Sigmoid colon (tissue), 4 donors: Measurements from ENCODE around the gene TOM1L2.

Source experiments
- CTCF ChIP-seq, 4 experiments: fragments of 450-650 bp in 3 of 4; fragments of 200-600 bp in 1 of 4; IDR thresholded peaks; one replicate each; pipeline ENCODE4 v1.5.1; 2016 to 2019; ENCODE audit warnings: antibody characterized with exemption in 4 of 4, mild to moderate bottlenecking in 3 of 4, moderate library complexity in 2 of 4
- EP300 ChIP-seq, 4 donors: sonication (generic); formaldehyde crosslinking; IDR thresholded peaks; one replicate each; pipeline ENCODE4 v1.6.1; 2017; ENCODE audit warnings: antibody characterized with exemption in 4 of 4
- POLR2A ChIP-seq, 2 donors: fragments of 450-650 bp; IDR thresholded peaks; one replicate each; pipeline ENCODE4 v1.6.1; 2016; ENCODE audit warnings: antibody characterized with exemption in 2 of 2, mild to moderate bottlenecking in 2 of 2, moderate library complexity in 2 of 2
- POLR2AphosphoS5 ChIP-seq, 4 donors: sonication (generic); formaldehyde crosslinking; IDR thresholded peaks; one replicate each; pipeline ENCODE4 v1.6.1; 2017; ENCODE audit warnings: antibody characterized with exemption in 4 of 4

GRCh38 chr17:17904166-17905035 is 67.8 kb downstream of the TOM1L2 start:
- TF ChIP-seq POLR2AphosphoS5 (IDR thresholded peaks at IDR 0.05), result no peak
- TF ChIP-seq CTCF (IDR thresholded peaks at IDR 0.05), result no peak
- TF ChIP-seq POLR2A (IDR thresholded peaks at IDR 0.05), result no peak
- no peak for TF ChIP-seq EP300 (IDR thresholded peaks at IDR 0.05)
